Measurements from ENCODE around the gene C12orf75. TPM values are rescaled to one million over a fixed set of nuclear protein-coding genes. Genes with fewer than 3 reads are reported as not detected.

C12orf75 gene
- total and polyA plus RNA-seq, 12 donors = 0.76 to 4.9 (median 1.7) TPM

- TF ChIP-seq CTCF (IDR thresholded peaks at IDR 0.05) = peak; percentile 68 to 86 (median 78)
- peak in 1 of 2 donors; percentile 46 for DNase-seq
- intact Hi-C loops (cut with DNase I) = loop anchor here in 7 of 10 donors (2.0 to 10.0 kb wide), 5 partner anchors 98 to 1178 kb away; no protein-coding TSS in a partner anchor
- Histone ChIP-seq H3K4me3 (peak overlapping the region in 6 of 10 donors; percentile 25 to 46 (median 34)), H3K36me3 (no peaks in the 10 kb centered on the region), H3K27me3 (peaks cover 0 to 18% (median 0%) of the 10 kb centered on the region in 7 donors), H3K9me3 (no peaks in the 10 kb centered on the region), H3K27ac (no peak overlapping the region), H3K4me1 (peaks cover 0 to 10% (median 4%) of the 10 kb centered on the region in 9 donors)
- 18 to 21% methylated on average over 18 of the region's 18 CpGs for WGBS, 2 donors
- peak in 7 of 8 donors; percentile 70 to 83 (median 75) for ATAC-seq
Observed at GRCh38 chr12:105382771-105383622, 52.5 kb downstream of the C12orf75 start.

- Histone ChIP-seq H3K36me3 (no peaks in the 10 kb centered on the region), H3K27ac (no peak overlapping the region), H3K4me1 (peaks cover 0 to 10% (median 4%) of the 10 kb centered on the region in 9 donors), H3K9me3 (no peaks in the 10 kb centered on the region), H3K4me3 (no peak overlapping the region), H3K27me3 (peaks cover 0 to 18% (median 0%) of the 10 kb centered on the region in 7 donors)
- DNase-seq = no peak
- ATAC-seq = no peak
- intact Hi-C loops (cut with DNase I) = loop anchor here in 7 of 10 donors (2.0 to 10.0 kb wide), 5 partner anchors 99 to 1179 kb away; no protein-coding TSS in a partner anchor
- TF ChIP-seq CTCF (IDR thresholded peaks at IDR 0.05) = no peak
- WGBS, 2 donors = 95 to 96% methylated on average over 6 of the region's 6 CpGs
Observed at GRCh38 chr12:105384220-105384619, 53.7 kb downstream of the C12orf75 start.

- no peak for TF ChIP-seq CTCF (IDR thresholded peaks at IDR 0.05)
- WGBS, 2 donors = 84 to 89% methylated on average over 6 of the region's 6 CpGs
- intact Hi-C loops (cut with DNase I) = loop anchor here in 7 of 10 donors (2.0 to 10.0 kb wide), 5 partner anchors 100 to 1180 kb away; no protein-coding TSS in a partner anchor
Observed at GRCh38 chr12:105384916-105385535, 54.5 kb downstream of the C12orf75 start.

GRCh38 chr12:105386431-105386830 is 55.9 kb downstream of the C12orf75 start:
- no peaks in the 10 kb centered on the region for H3K9me3 ChIP-seq

More at GRCh38 chr12:105384916-105385535, 54.5 kb downstream of the C12orf75 start:
- ATAC-seq (no peak), DNase-seq (no peak)
- Histone ChIP-seq H3K9me3 (no peaks in the 10 kb centered on the region), H3K4me3 (no peak overlapping the region), H3K27ac (no peak overlapping the region), H3K27me3 (peaks cover 0 to 18% (median 0%) of the 10 kb centered on the region in 7 donors), H3K4me1 (peaks cover 0 to 10% (median 4%) of the 10 kb centered on the region in 9 donors), H3K36me3 (no peaks in the 10 kb centered on the region)

More at GRCh38 chr12:105386431-105386830, 55.9 kb downstream of the C12orf75 start:
- 96 to 100% methylated on average over 3 of the region's 3 CpGs for WGBS, 2 donors
- Histone ChIP-seq H3K36me3 (no peaks in the 10 kb centered on the region), H3K27ac (no peak overlapping the region), H3K27me3 (peaks cover 0 to 7% (median 0%) of the 10 kb centered on the region in 7 donors), H3K4me1 (peaks cover 0 to 10% (median 4%) of the 10 kb centered on the region in 9 donors), H3K4me3 (no peak overlapping the region)
- DNase-seq (no peak), ATAC-seq (no peak)
- intact Hi-C loops (cut with DNase I) = loop anchor here in 2 of 10 donors (10.0 kb wide), 2 partner anchors 102 to 1182 kb away; no protein-coding TSS in a partner anchor
- no peak for TF ChIP-seq CTCF (IDR thresholded peaks at IDR 0.05)

Data from heart right ventricle (tissue), 16 donors.